HepG2 (cell line): ENCODE data around the gene PREP. TPM values are rescaled to one million over a fixed set of nuclear protein-coding genes. Genes with fewer than 3 reads are reported as not detected.
A peak's percentile ranks its signal among the peaks of the same experiment; 100 is the strongest.

Experiments
- ARHGAP35 ChIP-seq: sonication (generic); formaldehyde crosslinking; IDR thresholded peaks from 2 replicates; pipeline ENCODE4 v1.9.0; 2022; ENCODE audit warnings: mild to moderate bottlenecking, inconsistent platforms, moderate library complexity, missing genetic modification reagents, borderline replicate concordance
- ARID3A ChIP-seq: IDR thresholded peaks from 2 replicates; pipeline ENCODE4 v1.6.1; 2012; ENCODE audit warnings: low read depth, low read length, improper control_type of control experiment
- ELF3 ChIP-seq: IDR thresholded peaks from 2 replicates; pipeline ENCODE4 v1.6.1; 2016; ENCODE audit warnings: missing genetic modification reagents, missing compliant biosample characterization
- HCFC1 ChIP-seq: fragments of 150-350 bp; IDR thresholded peaks from 2 replicates; pipeline ENCODE4 v1.6.1; 2014; ENCODE audit warnings: low read depth, low read length
- MTERF4 ChIP-seq: sonication (generic); formaldehyde crosslinking; IDR thresholded peaks from 2 replicates; pipeline ENCODE4 v1.8.0; 2023; ENCODE audit warnings: mild to moderate bottlenecking, missing genetic modification reagents
- NR0B2 ChIP-seq: sonication (generic); formaldehyde crosslinking; IDR thresholded peaks from 2 replicates; pipeline ENCODE4 v1.4.0; 2020; ENCODE audit warnings: mild to moderate bottlenecking, missing genetic modification reagents
- PAXIP1 ChIP-seq: sonication (generic); formaldehyde crosslinking; conservative IDR thresholded peaks from 2 replicates; pipeline ENCODE4 v1.4.0; 2020; ENCODE audit warnings: mild to moderate bottlenecking, missing genetic modification reagents, moderate library complexity
- POGK ChIP-seq: sonication (generic); formaldehyde crosslinking; conservative IDR thresholded peaks from 2 replicates; pipeline ENCODE4 v1.8.0; 2022; ENCODE audit warnings: mild to moderate bottlenecking, moderate library complexity, missing genetic modification reagents
- ZNF276 ChIP-seq: sonication (generic); formaldehyde crosslinking; IDR thresholded peaks from 2 replicates; pipeline ENCODE4 v1.4.0; 2020; ENCODE audit warnings: mild to moderate bottlenecking, low read depth, missing genetic modification reagents
- ZNF639 ChIP-seq: conservative IDR thresholded peaks from 2 replicates; pipeline ENCODE4 v1.6.1; 2018; ENCODE audit warnings: missing genetic modification reagents
- ZNF644 ChIP-seq: IDR thresholded peaks from 2 replicates; pipeline ENCODE4 v1.6.1; 2016; ENCODE audit warnings: low read depth
- polyA plus RNA-seq, 8 experiments: library from polyadenylated mRNA; depleted of rRNA in 3 of 8; stranded (reverse) in 7 of 8; unstranded in 1 of 8; fragments of >200 nt; fragmentation: Illumina TruSeq in 4 of 8; extraction: Trizol in 4 of 8; gene quantifications; 2 replicates each; pipeline versions ENCODE4 v1.2.1 to v1.2.3, GENCODE V29; 2011 to 2016; ENCODE audit warnings: low read depth in 4 of 8, missing spikeins in 1 of 8, mixed read lengths in 1 of 8; ENCODE audit not compliant: insufficient read depth in 1 of 8
- total RNA-seq, 5 experiments: library from RNA; depleted of rRNA; stranded (reverse); fragments of >200 nt; fragmentation: Illumina TruSeq; extraction: Trizol; gene quantifications; 2 replicates each; pipeline ENCODE4 v1.2.3, GENCODE V29; 2016; ENCODE audit warnings: low read depth in 1 of 5
- TF ChIP-seq, protein P1 (sequence below): sonication (generic); formaldehyde crosslinking; IDR thresholded peaks from 2 replicates; pipeline ENCODE4 v1.5.1; 2020; ENCODE audit warnings: mild to moderate bottlenecking, missing genetic modification reagents

PREP gene
- total and polyA plus RNA-seq, 2 of the 13 experiments (the other 11 are each of a cell fraction or from before 2014, with no cell fraction given) = 12.6 to 15.9 TPM

GRCh38 chr6:105374010-105374420 lies 28.9 kb downstream of the PREP start (continued):
- no peak for TF ChIP-seq ZNF276 (CRISPR knock-in tag)
- no peak for TF ChIP-seq ARHGAP35
- no peak for TF ChIP-seq POGK (CRISPR knock-in tag)
- no peak for TF ChIP-seq MTERF4 (CRISPR knock-in tag)
- no peak for TF ChIP-seq HCFC1
- 0 out of 2 replicates have a peak, but pooled peaks have one; percentile 27 for TF ChIP-seq ZNF644
- no peak for TF ChIP-seq ZNF639 (CRISPR knock-in tag)
- no peak for TF ChIP-seq ARID3A
- 0 out of 2 replicates have a peak, but pooled peaks have one; percentile 20 for TF ChIP-seq ELF3 (CRISPR knock-in tag)
- TF ChIP-seq, protein P1, sequence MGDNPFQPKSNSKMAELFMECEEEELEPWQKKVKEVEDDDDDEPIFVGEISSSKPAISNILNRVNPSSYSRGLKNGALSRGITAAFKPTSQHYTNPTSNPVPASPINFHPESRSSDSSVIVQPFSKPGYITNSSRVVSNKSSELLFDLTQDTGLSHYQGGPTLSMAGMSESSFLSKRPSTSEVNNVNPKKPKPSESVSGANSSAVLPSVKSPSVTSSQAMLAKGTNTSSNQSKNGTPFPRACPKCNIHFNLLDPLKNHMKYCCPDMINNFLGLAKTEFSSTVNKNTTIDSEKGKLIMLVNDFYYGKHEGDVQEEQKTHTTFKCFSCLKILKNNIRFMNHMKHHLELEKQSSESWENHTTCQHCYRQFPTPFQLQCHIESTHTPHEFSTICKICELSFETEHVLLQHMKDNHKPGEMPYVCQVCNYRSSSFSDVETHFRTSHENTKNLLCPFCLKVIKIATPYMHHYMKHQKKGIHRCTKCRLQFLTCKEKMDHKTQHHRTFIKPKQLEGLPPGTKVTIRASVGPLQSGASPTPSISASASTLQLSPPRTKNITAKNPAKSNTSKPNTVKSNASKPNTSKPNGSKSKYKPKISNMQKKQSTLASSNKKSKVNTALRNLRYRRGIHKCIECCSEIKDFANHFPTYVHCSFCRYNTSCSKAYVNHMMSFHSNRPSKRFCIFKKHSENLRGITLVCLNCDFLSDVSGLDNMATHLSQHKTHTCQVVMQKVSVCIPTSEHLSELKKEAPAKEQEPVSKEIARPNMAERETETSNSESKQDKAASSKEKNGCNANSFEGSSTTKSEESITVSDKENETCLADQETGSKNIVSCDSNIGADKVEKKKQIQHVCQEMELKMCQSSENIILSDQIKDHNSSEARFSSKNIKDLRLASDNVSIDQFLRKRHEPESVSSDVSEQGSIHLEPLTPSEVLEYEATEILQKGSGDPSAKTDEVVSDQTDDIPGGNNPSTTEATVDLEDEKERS (CRISPR knock-in tag) = no peak
- no peak for TF ChIP-seq PAXIP1 (CRISPR knock-in tag)
- no peak for TF ChIP-seq NR0B2 (CRISPR knock-in tag)
